AG09309 (cell line): ENCODE results near the gene NCLN.
"Not testable (repeated sequence)": the region's sequence is repeated elsewhere in the genome, so short reads cannot be mapped to it uniquely, and the experiment has no call there.

Source experiments
- DNase-seq: peaks from one replicate; pipeline ENCODE4 v3.0.0-alpha.2; 2010; ENCODE audit warnings: low read depth
- H3K4me3 ChIP-seq: 2 replicates; pipeline ENCODE4 v1.5.1; 2011; ENCODE audit warnings: mild to moderate bottlenecking, low read depth, low read length, moderate library complexity; ENCODE audit not compliant: control insufficient read depth
- CTCF ChIP-seq: IDR thresholded peaks from 2 replicates; pipeline ENCODE4 v1.5.1; 2011; ENCODE audit warnings: mild to moderate bottlenecking, low read depth, low read length, inconsistent platforms; ENCODE audit not compliant: insufficient read depth, control insufficient read depth; ENCODE audit errors: missing control alignments

Gene NCLN

GRCh38 chr19:3231288-3231687, 45.6 kb downstream of the NCLN start:
- DNase-seq = no peak
- TF ChIP-seq CTCF = no peak
- no peak overlapping the region for H3K4me3 ChIP-seq

GRCh38 chr19:3233116-3233515, 47.4 kb downstream of the NCLN start:
- DNase-seq = no peak
- no peak overlapping the region for H3K4me3 ChIP-seq
- TF ChIP-seq CTCF = no peak

- no peak for TF ChIP-seq CTCF
- no peak overlapping the region for H3K4me3 ChIP-seq
- DNase-seq = no peak
These were observed 48.1 kb downstream of the NCLN start for GRCh38 chr19:3233831-3234230.

- DNase-seq = no peak
- peak; percentile 37 for TF ChIP-seq CTCF
- H3K4me3 ChIP-seq = no peak overlapping the region
These were observed 49.1 kb downstream of the NCLN start for GRCh38 chr19:3234800-3235199.

GRCh38 chr19:3235604-3236003, 49.9 kb downstream of the NCLN start:
- not testable (repeated sequence) for DNase-seq, H3K4me3 ChIP-seq

GRCh38 chr19:3236272-3236671, 50.5 kb downstream of the NCLN start:
- no peak for TF ChIP-seq CTCF
- no peak overlapping the region for H3K4me3 ChIP-seq
- no peak for DNase-seq

- no peak for TF ChIP-seq CTCF
- no peak overlapping the region for H3K4me3 ChIP-seq
- no peak for DNase-seq
These were observed 52.4 kb downstream of the NCLN start for GRCh38 chr19:3238066-3238561.
